Endothelial cell of umbilical vein (primary cell): ENCODE measurements around the gene KCNK16.

Experiments used
- EZH2 ChIP-seq: IDR thresholded peaks from 2 replicates; pipeline ENCODE4 v1.6.1; 2012; ENCODE audit warnings: borderline replicate concordance, low read depth, mild to moderate bottlenecking, moderate library complexity, low read length, inconsistent platforms; ENCODE audit not compliant: severe bottlenecking
- FOS ChIP-seq: IDR thresholded peaks from 2 replicates; pipeline ENCODE4 v1.6.1; 2011; ENCODE audit warnings: mild to moderate bottlenecking, low read length, moderate library complexity, borderline replicate concordance; ENCODE audit not compliant: insufficient read depth
- JUN ChIP-seq: IDR thresholded peaks from 2 replicates; pipeline ENCODE4 v1.6.1; 2011; ENCODE audit warnings: borderline replicate concordance, low read depth; ENCODE audit not compliant: insufficient read length, insufficient read depth
- MYC ChIP-seq: IDR thresholded peaks from one replicate; pipeline ENCODE4 v1.6.1; 2011; ENCODE audit warnings: mild to moderate bottlenecking, low read depth, low read length
- POLR2A ChIP-seq: IDR thresholded peaks from 2 replicates; pipeline ENCODE4 v1.6.1; 2012; ENCODE audit warnings: low read depth, mild to moderate bottlenecking, control low read depth, low read length
- POLR2AphosphoS5 ChIP-seq: IDR thresholded peaks from 2 replicates; pipeline ENCODE4 v1.6.1; 2012; ENCODE audit warnings: low read depth, mild to moderate bottlenecking, control low read depth, low read length, moderate library complexity; ENCODE audit not compliant: insufficient read depth
- TF ChIP-seq, protein P1 (sequence below), 2 donors: IDR thresholded peaks; 1 replicate in 1 of 2; 2 replicates in 1 of 2; pipeline ENCODE4 v1.5.1; 2011; ENCODE audit warnings: low read length in 2 of 2, mild to moderate bottlenecking in 2 of 2, moderate library complexity in 2 of 2, control low read depth in 1 of 2, inconsistent platforms in 1 of 2, low read depth in 1 of 2; ENCODE audit not compliant: insufficient read depth in 1 of 2; ENCODE audit errors: extremely low read depth in 1 of 2

GRCh38 chr6:39300739-39301138 lies 21.8 kb downstream of the KCNK16 start:
- TF ChIP-seq, protein P1, sequence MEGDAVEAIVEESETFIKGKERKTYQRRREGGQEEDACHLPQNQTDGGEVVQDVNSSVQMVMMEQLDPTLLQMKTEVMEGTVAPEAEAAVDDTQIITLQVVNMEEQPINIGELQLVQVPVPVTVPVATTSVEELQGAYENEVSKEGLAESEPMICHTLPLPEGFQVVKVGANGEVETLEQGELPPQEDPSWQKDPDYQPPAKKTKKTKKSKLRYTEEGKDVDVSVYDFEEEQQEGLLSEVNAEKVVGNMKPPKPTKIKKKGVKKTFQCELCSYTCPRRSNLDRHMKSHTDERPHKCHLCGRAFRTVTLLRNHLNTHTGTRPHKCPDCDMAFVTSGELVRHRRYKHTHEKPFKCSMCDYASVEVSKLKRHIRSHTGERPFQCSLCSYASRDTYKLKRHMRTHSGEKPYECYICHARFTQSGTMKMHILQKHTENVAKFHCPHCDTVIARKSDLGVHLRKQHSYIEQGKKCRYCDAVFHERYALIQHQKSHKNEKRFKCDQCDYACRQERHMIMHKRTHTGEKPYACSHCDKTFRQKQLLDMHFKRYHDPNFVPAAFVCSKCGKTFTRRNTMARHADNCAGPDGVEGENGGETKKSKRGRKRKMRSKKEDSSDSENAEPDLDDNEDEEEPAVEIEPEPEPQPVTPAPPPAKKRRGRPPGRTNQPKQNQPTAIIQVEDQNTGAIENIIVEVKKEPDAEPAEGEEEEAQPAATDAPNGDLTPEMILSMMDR (IDR thresholded peaks at IDR 0.05; ENCODE audit: extremely low read depth in 1 of 2, insufficient read depth in 1 of 2, low read depth in 1 of 2, low read length in 2 of 2): no peak
- TF ChIP-seq EZH2 (no peak), POLR2A (no peak), MYC (no peak), JUN (no peak), POLR2AphosphoS5 (no peak), FOS (no peak)
